Jurkat, Clone E6-1 (cell line): Measurements from ENCODE around the gene SNAPC2.

Source experiments
- DNase-seq: peaks from one replicate; pipeline ENCODE4 v3.0.0-alpha.2; 2011; ENCODE audit warnings: low read depth, low spot score
- H3K4me3 ChIP-seq: 2 replicates; pipeline ENCODE4 v1.5.1; 2011; ENCODE audit warnings: mild to moderate bottlenecking, low read length, control low read depth, moderate library complexity

SNAPC2 gene

GRCh38 chr19:7907122-7907521, 13.0 kb upstream of the SNAPC2 start:
- DNase-seq: no peak
- H3K4me3 ChIP-seq: no peak overlapping the region

GRCh38 chr19:7907544-7907943, 12.6 kb upstream of the SNAPC2 start:
- DNase-seq: no peak
- no peak overlapping the region for H3K4me3 ChIP-seq

- no peak for DNase-seq
- H3K4me3 ChIP-seq: no peak overlapping the region
Measured at GRCh38 chr19:7908078-7908699, 11.9 kb upstream of the SNAPC2 start.

GRCh38 chr19:7908742-7909461, 11.2 kb upstream of the SNAPC2 start:
- DNase-seq: no peak
- H3K4me3 ChIP-seq: no peak overlapping the region

GRCh38 chr19:7909471-7910067, 10.6 kb upstream of the SNAPC2 start:
- no peak for DNase-seq
- H3K4me3 ChIP-seq: no peak overlapping the region

GRCh38 chr19:7910321-7911161, 9.6 kb upstream of the SNAPC2 start:
- no peak overlapping the region for H3K4me3 ChIP-seq
- DNase-seq: no peak

GRCh38 chr19:7911508-7912143, 8.5 kb upstream of the SNAPC2 start:
- no peak for DNase-seq
- no peak overlapping the region for H3K4me3 ChIP-seq

GRCh38 chr19:7912144-7912696, 7.9 kb upstream of the SNAPC2 start:
- no peak for DNase-seq
- no peak overlapping the region for H3K4me3 ChIP-seq

GRCh38 chr19:7912697-7913564, 7.2 kb upstream of the SNAPC2 start:
- no peak overlapping the region for H3K4me3 ChIP-seq
- no peak for DNase-seq

- H3K4me3 ChIP-seq: no peak overlapping the region
- DNase-seq: no peak
Measured at GRCh38 chr19:7913652-7914051, 6.5 kb upstream of the SNAPC2 start.

- no peak for DNase-seq
- no peak overlapping the region for H3K4me3 ChIP-seq
Measured at GRCh38 chr19:7914099-7914498, 6.0 kb upstream of the SNAPC2 start.

GRCh38 chr19:7914598-7915045, 5.5 kb upstream of the SNAPC2 start, which contains the start of gene TGFBR3L:
TGFBR3L (plus strand) TSS chr19:7914830.
- no peak for DNase-seq
- peak within 1 kb of the TSS; percentile 54 for H3K4me3 ChIP-seq

- peak overlapping the region; percentile 54 for H3K4me3 ChIP-seq
- DNase-seq: no peak
Measured at GRCh38 chr19:7915250-7916102, 4.7 kb upstream of the SNAPC2 start.

GRCh38 chr19:7916103-7916954, 3.8 kb upstream of the SNAPC2 start:
- DNase-seq: peak; percentile 41

GRCh38 chr19:7916955-7917266, 3.2 kb upstream of the SNAPC2 start:
- H3K4me3 ChIP-seq: 0 out of 2 replicates have a peak overlapping the region, but pooled peaks have one; percentile 23
- no peak for DNase-seq

More at GRCh38 chr19:7916103-7916954, 3.8 kb upstream of the SNAPC2 start:
- peak overlapping the region; percentile 54 for H3K4me3 ChIP-seq
